Measurements from ENCODE around the gene PIP5K1B. TPM values are rescaled to one million over a fixed set of nuclear protein-coding genes. Genes with fewer than 3 reads are reported as not detected.
A peak's percentile ranks its signal among the peaks of the same experiment; 100 is the strongest.

Gene PIP5K1B
- total RNA-seq, 1 experiment from 2014 or later: not detected

DNA sequence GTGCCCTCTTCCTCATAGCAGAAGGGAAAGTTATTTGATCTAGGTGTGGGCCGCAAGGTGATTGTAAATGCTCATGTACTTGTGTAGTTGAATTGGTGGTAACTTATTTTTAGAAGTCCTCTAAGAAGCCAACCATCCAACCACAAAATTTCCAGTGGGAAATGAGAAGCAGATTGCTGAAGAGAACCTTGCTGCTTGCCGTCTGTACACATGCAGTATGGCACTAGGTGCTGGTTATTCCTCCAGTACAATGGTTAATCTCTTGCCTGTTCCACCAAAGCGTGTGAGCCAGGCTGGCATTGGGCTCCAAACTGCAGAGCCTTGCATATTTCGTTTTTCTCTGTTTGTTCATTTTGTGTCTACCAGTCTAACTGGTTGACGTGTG is 28.0 kb downstream of the PIP5K1B start:
- no peak for DNase-seq (ENCODE audit: low read depth)

DNA sequence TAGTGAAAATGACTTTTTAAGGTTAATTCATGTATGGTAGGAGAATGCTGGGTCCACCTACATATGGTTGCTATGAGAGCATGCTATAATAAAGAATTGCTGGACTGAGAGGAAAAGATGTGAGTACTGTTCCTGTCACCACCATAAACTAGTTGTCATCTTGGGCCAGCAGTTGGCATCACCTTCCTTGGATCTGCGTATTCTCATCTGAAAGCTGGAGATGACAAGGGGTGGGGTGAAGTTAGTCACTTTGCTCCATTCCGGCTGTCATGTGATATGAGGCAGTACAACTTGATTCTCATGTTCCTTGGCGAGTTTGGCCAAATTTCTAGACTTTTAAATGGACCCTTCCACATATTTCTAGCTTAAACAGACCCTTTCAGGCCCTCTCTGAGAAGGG is 33.3 kb downstream of the PIP5K1B start:
- no peak for DNase-seq (ENCODE audit: low read depth)

DNA sequence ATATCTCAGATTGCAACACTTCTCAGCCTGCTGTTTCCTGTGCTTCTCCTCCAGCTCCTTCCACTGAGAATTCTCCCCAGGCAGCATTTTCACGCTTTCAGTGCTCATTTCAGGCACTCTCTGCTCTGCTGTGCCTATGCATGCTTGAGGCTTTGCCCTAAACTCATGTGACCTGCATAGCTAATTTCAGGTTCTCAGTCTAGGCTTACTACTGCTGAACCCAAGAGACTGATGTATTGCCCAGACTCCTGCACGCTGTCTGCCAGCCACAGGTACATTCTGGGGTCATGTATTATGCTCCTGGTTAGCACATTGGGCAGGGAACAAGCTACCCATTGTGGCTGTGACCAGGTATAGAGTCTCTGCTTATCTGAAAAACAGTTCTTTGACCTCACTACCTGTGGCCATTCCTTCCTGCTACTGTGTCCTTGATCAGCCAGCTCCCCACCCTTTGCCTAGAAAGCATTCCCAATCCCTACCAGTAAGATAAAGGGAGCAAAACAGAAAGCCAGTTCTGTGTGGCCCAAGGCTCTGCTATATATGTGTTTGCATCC is 34.7 kb downstream of the PIP5K1B start:
- no peak for DNase-seq (ENCODE audit: low read depth)

DNA sequence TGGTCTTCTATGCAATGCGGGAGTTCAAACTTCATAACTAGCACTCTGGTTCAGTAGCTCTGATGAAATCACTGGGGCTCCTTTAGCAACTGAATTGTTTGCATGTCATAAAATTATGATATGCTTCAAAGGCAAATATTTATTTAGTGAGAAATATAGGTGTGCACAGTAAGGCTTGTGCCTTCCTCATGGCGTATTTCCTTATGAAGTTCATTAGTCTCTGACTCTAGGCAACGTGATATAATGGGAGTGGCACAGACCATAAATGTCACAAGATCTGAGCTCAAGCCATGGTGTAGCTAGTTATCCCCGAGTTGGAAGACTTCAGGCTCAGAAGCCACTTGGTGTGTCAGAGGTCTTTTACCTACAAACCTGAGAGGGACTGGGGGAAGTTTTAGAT is 35.5 kb downstream of the PIP5K1B start:
- no peak for DNase-seq (ENCODE audit: low read depth)

DNA sequence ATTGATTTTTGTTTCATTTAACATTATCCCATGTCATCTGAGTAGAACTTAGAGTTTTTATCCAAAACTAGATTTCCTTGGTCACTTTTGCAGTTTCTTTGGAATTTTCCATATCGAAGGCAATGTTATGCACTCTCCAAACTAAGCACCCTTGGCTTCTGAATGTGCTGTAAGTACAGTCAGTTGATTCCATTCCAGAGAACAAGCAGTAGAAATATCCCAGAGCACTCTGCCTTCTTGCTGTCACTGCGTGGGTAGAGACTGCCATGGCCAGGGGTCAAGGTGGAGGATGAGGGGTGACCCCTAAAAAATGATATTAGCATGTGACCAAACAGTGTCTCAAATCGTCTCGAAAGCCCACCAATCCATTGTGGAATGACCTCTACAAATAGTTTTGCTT is 36.2 kb downstream of the PIP5K1B start:
- DNase-seq (ENCODE audit: low read depth): no peak

DNA sequence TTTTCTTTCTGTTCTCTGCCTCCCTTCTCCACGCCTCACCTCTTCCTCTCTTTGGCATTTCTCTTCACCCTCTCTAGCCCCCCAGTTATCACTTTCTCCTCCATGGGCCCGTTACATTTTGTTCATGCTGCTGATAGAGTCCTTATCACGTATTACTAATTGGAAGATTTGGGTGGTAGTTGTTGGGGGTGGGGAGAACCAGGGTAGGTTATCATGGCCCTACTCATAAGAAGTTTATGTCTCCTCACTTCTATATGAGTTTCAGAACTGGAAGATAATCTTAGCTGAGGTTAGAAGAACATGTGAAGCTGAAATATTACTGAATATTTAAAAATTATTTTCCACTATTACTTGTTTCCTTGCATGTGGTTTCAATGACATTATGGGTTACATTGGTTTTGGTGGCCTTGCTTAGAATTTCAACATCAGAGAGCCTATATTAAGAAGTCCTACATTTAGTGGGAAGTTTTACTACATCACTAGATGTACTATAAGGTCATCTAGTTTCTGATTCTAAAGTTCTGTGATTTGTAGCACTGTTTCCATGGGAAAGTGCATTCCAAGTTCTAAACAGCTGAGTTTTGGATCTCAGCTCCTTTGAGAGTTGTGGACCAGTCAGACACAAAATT is 36.8 kb downstream of the PIP5K1B start:
- no peak for DNase-seq (ENCODE audit: low read depth)

DNA sequence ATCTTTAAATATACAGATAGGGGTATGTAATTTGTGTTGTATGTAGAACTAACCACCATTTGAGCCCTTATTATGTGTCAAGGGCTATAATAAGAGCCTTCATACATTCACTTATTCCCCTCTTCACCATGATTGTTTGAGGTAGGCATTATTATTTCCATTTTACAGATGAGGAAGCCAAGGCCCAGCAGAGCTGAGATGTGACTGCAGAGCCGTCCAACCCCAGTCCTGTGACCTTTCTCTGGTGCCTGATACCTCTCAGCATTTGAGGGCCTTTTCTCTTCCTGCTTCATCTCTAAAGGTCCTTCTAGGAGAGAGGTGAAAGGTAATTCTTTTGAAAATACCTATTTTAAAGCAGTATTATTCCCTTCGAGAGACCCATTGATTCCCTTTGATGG is 37.3 kb downstream of the PIP5K1B start:
- no peak for DNase-seq (ENCODE audit: low read depth)

DNA sequence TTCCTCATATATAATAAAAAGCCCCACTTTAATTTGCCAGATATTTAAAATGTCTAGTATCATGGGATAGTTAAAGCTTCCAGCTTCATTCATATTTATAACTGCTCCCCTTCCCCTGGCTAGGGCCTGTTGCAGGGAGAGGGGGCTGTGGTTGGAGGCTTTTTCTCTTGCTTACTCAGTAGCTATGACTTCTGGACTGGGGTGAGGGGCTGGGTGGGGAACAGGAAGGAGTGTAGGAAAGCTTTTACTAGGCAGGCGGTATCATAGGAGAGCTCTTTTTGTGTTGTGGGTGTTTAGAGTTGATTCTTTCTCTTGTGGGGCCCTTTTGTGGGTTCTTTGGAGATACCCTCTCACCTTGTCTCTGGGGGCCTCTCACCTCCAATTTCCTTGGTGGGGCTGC is 39.4 kb downstream of the PIP5K1B start:
- DNase-seq (ENCODE audit: low read depth): no peak

DNA sequence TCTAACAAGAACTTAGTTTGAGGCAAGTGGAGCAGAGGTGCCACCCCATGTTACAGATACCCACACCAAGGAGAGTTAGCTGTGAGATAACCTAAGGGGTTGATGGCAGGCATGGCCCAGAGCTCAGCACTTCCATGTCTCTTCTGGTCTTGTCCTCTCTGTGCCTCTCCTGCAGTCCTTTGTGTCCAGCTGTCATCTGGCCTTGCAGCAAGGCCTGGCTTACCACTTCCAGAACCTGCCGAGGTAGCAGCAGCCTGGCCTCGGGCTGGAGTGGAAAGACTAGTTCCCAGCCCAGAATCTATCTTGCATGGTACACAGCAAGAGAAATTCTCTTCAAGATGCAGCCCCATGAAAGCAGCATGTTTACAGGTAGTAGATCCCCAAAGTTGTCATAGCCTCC is 41.5 kb downstream of the PIP5K1B start:
- no peak for DNase-seq (ENCODE audit: low read depth)

DNA sequence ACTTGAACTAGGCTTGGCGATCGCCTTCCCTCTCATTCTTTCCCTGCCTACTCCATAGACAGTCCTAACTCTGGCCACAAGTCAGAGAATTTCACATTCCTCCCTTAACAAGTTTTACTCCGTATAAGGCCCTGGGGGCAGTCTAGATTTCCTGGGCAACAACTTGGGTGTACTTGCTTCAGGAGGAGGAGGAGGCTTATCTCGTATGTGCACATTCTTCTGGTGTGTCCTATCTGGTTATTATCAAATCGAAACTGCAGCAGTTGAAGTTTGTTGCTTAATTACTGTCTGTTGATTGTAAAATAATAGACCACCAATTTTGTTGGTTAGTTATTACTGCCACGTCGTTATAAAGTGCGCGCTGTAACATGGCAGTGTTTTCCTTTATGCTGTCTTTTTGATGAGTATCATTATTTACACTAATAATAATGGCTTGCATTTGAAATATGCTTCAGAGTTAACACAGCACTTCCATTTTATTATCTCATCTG is 42.0 kb downstream of the PIP5K1B start:
- DNase-seq (ENCODE audit: low read depth): no peak

DNA sequence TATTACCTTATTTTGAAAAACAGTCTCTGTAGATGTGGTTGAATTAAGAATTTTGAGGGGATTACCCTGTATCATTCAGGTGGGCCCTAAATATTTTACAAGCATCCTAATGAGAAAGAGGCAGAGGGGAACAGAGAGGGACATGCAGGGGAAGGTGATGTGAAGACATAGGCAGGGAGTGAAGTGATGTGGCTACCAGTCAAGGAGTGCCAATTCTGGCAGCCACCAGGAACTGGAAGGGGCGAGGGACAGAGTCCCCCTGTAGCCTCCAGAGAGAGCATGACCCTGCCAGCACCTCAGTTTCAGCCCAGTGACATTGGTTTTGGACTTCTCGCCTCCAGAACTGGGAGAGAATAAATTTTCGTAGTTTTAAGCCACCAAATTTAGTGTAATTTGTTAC is 44.1 kb downstream of the PIP5K1B start:
- no peak for DNase-seq (ENCODE audit: low read depth)

DNA sequence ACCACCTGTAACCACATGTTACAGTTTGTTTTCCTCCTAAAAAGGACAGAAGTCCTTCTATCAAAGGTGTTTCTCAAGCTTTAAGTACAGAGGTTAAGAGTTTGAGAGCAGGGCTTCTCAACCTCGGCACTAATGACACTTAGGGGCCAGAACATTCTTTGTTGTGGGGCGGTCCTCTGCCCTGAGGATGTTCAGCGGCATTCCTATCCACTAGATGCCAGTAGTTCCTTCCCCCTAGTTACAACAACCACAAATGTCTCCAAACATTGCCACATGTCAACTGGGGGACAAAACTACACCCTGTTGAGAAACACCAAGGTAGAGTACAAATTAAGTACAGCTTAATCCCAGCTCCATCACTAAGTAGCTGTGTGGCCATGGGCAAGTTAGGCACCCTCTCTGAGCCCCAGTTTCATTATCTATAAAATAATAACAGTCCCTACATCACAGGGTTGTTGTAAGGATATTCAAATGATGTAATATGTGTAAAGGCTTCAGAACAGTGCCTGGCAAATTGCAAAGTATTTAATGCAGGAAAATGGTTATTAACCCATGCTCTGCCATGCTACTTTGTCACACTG is 44.6 kb downstream of the PIP5K1B start:
- no peak for DNase-seq (ENCODE audit: low read depth)

DNA sequence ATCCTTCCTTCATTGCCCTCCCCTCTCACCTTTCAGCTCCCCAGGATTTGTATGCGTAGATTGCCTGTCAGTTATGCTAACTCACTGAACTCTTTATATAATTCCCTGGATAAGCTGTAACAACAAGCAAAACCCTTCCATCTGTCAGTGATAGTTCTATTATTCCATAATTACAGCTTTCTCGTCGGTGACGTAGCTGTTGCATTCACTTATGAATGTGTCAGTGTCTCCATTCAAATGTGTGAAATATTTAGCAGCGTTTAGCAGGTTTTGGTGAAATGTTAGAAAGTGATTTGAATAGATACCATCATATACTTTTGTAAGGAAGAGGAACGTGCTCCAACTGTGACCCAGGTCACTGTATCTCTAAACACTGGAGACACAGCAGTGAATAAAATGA is 45.2 kb downstream of the PIP5K1B start:
- no peak for DNase-seq (ENCODE audit: low read depth)

DNA sequence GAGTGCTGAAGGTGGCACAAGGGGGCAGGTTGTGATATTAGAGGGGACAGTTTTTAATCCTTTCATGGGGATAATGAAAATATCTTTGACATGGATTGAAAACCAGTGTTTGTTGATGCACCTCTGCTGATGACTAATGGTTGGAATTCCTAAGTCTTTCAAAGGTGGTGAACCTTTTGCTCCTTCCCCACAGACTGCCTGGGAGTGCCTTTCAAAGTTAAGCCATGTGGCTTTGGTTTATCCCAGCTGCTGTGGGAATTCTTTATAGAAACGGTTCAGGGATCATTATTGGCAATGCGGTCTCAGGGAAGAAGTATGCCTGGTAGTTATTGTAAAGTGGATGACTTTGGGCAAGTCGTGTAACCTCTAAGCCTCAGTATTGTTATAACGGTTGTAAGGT is 45.7 kb downstream of the PIP5K1B start:
- DNase-seq (ENCODE audit: low read depth): no peak

DNA sequence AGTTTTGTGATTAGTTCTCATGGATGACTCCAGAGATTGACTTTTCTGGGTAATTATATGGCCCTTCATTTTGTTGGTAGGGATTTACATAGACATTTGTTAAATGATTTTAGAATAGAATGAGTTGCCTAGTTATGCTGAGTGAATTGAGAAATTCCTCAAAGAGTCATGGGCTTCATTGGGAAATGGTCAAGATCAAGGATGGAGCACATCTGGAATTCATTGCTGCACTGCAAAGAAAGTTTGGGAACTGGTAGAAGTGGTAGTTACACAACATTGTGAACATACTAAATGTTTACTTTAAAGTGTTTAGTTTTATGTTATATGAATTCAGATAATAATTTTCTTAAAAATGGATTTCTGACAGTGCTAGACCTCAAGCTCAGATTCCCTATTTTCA is 46.5 kb downstream of the PIP5K1B start:
- DNase-seq (ENCODE audit: low read depth): no peak

DNA sequence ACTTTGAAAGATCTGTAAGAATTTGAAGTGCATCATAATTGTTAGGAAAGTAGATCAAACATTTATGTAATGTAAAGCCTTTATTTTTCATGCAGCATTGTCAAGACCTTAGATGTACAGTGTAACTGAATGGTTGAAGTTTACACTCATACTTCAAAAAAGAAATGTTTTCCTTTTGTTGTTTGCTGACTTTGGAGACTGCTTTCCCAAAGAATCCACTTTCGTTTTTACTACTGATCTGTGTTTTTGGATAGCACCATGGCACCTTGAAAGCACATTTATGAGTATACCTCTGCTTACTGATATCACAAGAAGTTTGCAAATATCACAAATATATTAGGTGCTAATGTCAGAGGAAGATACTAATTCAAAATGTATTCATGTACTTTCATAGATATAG is 50.0 kb downstream of the PIP5K1B start:
- no peak for DNase-seq (ENCODE audit: low read depth)

DNA sequence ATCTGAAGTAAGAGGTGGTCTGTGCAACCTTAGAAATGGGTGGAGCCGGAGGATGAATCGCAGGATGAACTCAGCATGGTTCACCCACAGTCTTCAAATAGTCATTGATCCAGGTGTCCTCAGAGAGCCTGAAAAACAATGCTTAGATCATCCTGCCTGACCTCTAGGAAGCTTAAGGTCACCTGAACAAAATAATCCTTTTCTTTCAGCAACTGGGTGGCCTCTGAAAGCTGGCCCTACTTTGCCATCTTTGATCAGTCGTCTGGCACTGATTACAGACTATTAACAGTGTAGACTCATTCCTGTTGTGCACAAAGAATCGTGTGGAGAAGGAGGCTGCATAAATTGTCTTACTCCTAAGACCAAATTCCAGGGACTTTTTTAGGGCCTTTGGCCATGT is 50.7 kb downstream of the PIP5K1B start:
- no peak for DNase-seq (ENCODE audit: low read depth)

DNA sequence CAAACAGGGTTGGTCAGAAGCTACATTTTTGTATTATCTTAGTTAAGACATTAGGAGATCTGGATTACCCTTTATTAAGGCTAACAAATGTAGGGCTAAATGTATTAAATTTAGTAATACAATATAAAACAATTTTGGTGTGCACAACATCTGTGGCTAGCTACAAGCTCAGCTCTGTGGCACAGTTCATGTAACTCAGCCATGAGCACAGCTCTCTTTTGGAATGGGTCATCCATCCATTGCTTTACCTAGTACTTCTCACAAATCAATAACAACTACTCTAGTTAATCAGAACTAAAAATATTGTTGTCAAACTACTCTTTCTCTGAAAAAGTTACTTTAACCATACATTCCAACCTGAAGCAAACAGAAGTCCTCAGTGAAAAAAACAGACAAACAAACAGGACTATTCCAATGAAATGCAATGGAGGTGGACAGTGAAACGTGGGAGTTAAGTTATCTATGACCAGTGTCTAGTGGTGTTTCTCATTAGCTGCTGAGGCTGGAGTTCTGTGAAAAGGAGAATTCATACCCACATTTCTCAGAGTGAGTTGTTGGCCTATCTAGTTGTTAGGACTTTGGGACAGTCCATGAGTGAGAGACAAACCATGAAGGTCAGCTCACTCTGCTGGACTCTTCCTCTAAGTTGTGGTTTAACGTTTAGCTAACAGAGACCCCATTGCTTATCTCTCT is 55.1 kb downstream of the PIP5K1B start:
- no peak for DNase-seq (ENCODE audit: low read depth)

DNA sequence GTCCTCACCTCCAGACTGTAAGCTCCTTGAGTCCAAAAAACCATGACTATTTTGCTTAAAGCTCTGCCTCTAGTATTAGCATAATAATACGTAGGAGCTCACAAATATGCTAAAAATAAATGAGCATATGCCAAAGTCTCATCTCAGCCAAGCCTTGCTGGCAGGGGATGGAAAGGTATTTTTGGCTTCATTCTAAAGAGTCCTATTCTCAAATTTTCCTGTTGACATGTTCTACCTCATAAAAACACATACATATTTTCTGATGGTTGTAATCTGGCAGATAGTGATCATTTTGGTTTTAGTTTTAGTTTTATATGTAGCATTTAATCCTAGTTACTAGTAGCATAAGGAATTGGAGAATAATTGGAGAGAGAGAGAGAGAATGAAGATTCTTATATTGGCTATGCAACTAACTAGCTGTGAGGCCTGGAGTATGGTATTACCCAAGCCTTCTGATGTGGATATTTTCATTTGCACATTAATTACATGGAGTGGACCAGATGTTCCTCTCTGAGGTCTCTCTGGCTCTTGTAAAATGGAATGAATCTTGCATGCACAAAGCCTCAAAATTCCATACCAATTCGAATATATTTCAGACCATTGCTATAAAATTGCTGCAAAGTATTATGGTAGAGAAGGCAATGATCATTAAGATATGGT is 55.8 kb downstream of the PIP5K1B start:
- DNase-seq (ENCODE audit: low read depth): no peak

DNA sequence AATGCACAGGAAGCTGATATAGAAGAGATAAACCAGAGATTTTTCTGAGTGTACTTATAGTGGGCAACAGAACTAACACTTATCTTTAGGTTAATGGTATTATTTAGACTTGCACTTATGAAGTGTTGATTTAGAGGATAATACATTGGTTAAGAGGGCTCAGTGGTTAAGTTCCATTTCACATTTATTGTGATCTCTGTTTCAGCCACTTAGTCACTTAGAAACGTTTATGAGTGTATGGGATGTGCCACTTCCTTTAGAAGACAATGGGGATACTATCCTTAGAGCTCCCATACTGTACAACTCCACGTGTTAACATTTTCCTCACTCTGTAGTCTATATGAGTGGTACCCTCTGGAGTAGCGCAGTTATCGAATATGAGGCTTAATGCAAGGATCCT is 57.5 kb downstream of the PIP5K1B start:
- DNase-seq (ENCODE audit: low read depth): peak; percentile 2

DNA sequence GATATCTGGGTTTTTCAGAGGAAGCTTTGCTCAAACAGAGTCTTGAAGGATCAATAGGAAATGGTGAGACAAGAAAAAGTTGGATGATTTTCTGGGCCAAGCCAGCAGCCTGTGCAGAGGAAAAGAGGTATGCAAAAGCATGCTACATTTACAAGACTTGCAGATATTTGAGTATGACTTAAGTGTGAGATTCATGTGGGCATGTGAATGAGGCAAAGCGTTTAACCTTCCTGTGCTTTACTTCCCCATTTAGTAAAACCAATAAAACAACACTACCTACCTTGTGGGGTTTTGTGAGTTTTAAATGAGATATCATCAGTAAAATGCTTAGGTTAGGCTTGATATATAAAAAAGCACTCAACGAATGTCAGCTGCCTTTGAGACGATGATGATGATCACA is 58.1 kb downstream of the PIP5K1B start:
- no peak for DNase-seq (ENCODE audit: low read depth)

DNA sequence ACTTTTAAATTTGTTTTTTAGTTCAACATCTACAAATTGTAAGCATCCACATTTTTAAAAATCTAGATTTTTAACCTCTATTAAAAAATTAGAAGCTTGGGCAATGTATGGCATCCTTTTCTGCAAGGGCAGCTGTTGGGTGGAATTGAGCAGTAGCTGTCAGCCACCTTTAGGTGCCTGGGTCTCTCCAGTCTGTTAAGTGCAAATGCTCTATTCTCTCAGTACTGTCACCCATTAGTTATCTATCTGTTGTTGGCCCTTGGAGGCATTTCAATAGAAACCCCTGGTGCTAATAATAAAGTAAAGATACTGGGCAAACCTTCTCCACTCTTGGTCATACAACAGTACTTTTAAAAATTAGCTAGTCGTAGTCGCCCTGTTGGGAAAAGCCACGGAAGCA is 63.6 kb downstream of the PIP5K1B start:
- no peak for DNase-seq (ENCODE audit: low read depth)

Measured in HT1080 (cell line).